OCI-LY3 (cell line): ENCODE results near the gene DNM1.

Experiments
- EZH2phosphoT487 ChIP-seq: fragments of 200-600 bp; shearing (Covaris generic); IDR thresholded peaks from 2 replicates; pipeline ENCODE4 v1.6.1; 2018; ENCODE audit warnings: antibody characterized with exemption, mixed run types, low read depth
- TF ChIP-seq, protein P1 (sequence below): fragments of 200-600, 300-600 bp; sonication (generic); IDR thresholded peaks from 2 replicates; pipeline ENCODE4 v1.5.1; 2014; ENCODE audit warnings: antibody characterized with exemption, low read length, low read depth

- TF ChIP-seq, protein P1, sequence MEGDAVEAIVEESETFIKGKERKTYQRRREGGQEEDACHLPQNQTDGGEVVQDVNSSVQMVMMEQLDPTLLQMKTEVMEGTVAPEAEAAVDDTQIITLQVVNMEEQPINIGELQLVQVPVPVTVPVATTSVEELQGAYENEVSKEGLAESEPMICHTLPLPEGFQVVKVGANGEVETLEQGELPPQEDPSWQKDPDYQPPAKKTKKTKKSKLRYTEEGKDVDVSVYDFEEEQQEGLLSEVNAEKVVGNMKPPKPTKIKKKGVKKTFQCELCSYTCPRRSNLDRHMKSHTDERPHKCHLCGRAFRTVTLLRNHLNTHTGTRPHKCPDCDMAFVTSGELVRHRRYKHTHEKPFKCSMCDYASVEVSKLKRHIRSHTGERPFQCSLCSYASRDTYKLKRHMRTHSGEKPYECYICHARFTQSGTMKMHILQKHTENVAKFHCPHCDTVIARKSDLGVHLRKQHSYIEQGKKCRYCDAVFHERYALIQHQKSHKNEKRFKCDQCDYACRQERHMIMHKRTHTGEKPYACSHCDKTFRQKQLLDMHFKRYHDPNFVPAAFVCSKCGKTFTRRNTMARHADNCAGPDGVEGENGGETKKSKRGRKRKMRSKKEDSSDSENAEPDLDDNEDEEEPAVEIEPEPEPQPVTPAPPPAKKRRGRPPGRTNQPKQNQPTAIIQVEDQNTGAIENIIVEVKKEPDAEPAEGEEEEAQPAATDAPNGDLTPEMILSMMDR: no peak
- TF ChIP-seq EZH2phosphoT487: no peak
Observed at GRCh38 chr9:128180001-128180400, 23.2 kb upstream of the DNM1 start.
